ENCODE results near the gene CCDC7. TPM values are rescaled to one million over a fixed set of nuclear protein-coding genes. Genes with fewer than 3 reads are reported as not detected.
"Not testable (repeated sequence)": the region's sequence is repeated elsewhere in the genome, so short reads cannot be mapped to it uniquely, and the experiment has no call there.

Gene CCDC7
- total RNA-seq, 2 donors from 2014 or later, result 1.9 to 4.3 TPM

DNA sequence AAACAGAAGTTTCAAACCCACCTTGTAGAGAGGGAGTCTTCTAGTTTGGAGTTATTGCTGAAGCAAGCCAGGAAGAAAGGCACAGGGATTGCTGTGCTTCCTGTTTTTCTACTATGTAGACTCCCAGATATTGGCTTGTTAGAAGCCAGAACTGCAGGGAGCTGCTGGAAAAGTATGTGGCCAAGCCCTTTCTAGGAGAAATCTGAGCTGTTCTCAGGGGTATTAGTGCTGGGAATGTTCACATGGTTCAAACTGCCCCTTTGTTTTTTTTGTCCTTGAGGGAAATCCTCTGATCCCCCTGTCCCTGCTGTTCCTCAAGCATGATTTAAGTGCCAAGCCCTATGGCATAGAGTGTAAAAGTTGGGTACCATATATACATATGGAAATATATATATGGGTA, 184.0 kb downstream of the CCDC7 start:
- H3K27me3 ChIP-seq (ENCODE audit: control insufficient read depth, insufficient read depth, low read length, poor library complexity, severe bottlenecking), result no peaks in the 10 kb centered on the region
- H3K4me1 ChIP-seq (ENCODE audit: control insufficient read depth, insufficient read depth, low read length), result no peaks in the 10 kb centered on the region
- peak; percentile 50 for DNase-seq
- H3K27ac ChIP-seq (ENCODE audit: low read depth, low read length), result peak overlapping the region; percentile 25
- no peak overlapping the region for H3K4me3 ChIP-seq (ENCODE audit: low read length)
- Mint-ChIP-seq H3K36me3 (ENCODE audit: low read depth) (no peaks in the 10 kb centered on the region), H3K4me3 (no peak overlapping the region), H3K4me1 (no peaks in the 10 kb centered on the region), H3K9me3 (peaks cover 7% of the 10 kb centered on the region), H3K27ac (no peak overlapping the region), H3K27me3 (ENCODE audit: insufficient read depth) (no peaks in the 10 kb centered on the region)
- no peak overlapping the region for H3K9ac ChIP-seq (ENCODE audit: extremely low read depth, low read length, poor library complexity, severe bottlenecking)
- TF ChIP-seq, protein P1, sequence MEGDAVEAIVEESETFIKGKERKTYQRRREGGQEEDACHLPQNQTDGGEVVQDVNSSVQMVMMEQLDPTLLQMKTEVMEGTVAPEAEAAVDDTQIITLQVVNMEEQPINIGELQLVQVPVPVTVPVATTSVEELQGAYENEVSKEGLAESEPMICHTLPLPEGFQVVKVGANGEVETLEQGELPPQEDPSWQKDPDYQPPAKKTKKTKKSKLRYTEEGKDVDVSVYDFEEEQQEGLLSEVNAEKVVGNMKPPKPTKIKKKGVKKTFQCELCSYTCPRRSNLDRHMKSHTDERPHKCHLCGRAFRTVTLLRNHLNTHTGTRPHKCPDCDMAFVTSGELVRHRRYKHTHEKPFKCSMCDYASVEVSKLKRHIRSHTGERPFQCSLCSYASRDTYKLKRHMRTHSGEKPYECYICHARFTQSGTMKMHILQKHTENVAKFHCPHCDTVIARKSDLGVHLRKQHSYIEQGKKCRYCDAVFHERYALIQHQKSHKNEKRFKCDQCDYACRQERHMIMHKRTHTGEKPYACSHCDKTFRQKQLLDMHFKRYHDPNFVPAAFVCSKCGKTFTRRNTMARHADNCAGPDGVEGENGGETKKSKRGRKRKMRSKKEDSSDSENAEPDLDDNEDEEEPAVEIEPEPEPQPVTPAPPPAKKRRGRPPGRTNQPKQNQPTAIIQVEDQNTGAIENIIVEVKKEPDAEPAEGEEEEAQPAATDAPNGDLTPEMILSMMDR (conservative IDR thresholded peaks at IDR 0.05), result no peak
- no peaks in the 10 kb centered on the region for H3K36me3 ChIP-seq (ENCODE audit: control insufficient read depth, insufficient read depth, low read length)
- no peaks in the 10 kb centered on the region for H3K9me3 ChIP-seq (ENCODE audit: control insufficient read depth, low read length)

DNA sequence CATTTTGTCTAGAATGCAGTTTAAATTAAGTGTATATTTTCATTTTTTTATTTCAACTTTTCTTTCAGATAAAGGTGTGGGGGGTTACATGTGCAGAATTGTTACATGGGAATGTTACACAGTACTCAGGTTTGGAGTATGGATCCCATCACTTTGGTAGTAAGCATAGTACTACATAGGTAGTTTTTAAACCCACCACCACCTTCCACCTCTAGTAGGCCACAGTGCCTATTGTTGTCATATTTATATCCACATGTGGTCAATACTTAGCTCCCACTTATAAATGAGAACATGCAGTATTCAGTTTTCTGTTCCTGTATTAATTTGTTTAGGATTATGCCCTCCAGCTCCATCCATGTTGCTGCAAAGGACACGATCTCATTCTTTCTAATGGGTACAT, 200.6 kb downstream of the CCDC7 start:
- Mint-ChIP-seq H3K27me3 (ENCODE audit: insufficient read depth) (no peaks in the 10 kb centered on the region), H3K27ac (no peak overlapping the region), H3K36me3 (ENCODE audit: low read depth) (no peaks in the 10 kb centered on the region), H3K9me3 (peaks cover 52% of the 10 kb centered on the region), H3K4me1 (no peaks in the 10 kb centered on the region), H3K4me3 (no peak overlapping the region)
- no peaks in the 10 kb centered on the region for H3K27me3 ChIP-seq (ENCODE audit: control insufficient read depth, insufficient read depth, low read length, poor library complexity, severe bottlenecking)
- 89% methylated on average over 1 of the region's 1 CpG; no CpG with 5 or more reads in 1 of the 2 experiments for WGBS, 2 experiments (ENCODE audit: insufficient coverage in 1 of 2, insufficient read length in 1 of 2)
- no peaks in the 10 kb centered on the region for H3K4me1 ChIP-seq (ENCODE audit: control insufficient read depth, insufficient read depth, low read length)
- H3K9ac ChIP-seq (ENCODE audit: extremely low read depth, low read length, poor library complexity, severe bottlenecking), result no peak overlapping the region
- no peak overlapping the region for H3K4me3 ChIP-seq (ENCODE audit: low read length)
- H3K9me3 ChIP-seq (ENCODE audit: control insufficient read depth, low read length), result peaks cover 17% of the 10 kb centered on the region
- no peak for DNase-seq
- no peak overlapping the region for H3K27ac ChIP-seq (ENCODE audit: low read depth, low read length)
- no peaks in the 10 kb centered on the region for H3K36me3 ChIP-seq (ENCODE audit: control insufficient read depth, insufficient read depth, low read length)
- TF ChIP-seq, protein P1 (conservative IDR thresholded peaks at IDR 0.05), result no peak

GRCh38 chr10:32650246-32650655, 204.3 kb downstream of the CCDC7 start:
- H3K27ac Mint-ChIP-seq, result no peak overlapping the region

GRCh38 chr10:32657430-32657829, 211.5 kb downstream of the CCDC7 start:
- peaks cover 65% of the 10 kb centered on the region for H3K9me3 Mint-ChIP-seq

More at GRCh38 chr10:32650246-32650655, 204.3 kb downstream of the CCDC7 start:
- TF ChIP-seq, protein P1 (conservative IDR thresholded peaks at IDR 0.05), result peak; percentile 50
- Histone ChIP-seq H3K4me1 (ENCODE audit: control insufficient read depth, insufficient read depth, low read length) (no peaks in the 10 kb centered on the region), H3K4me3 (ENCODE audit: low read length) (no peak overlapping the region), H3K27ac (ENCODE audit: low read depth, low read length) (no peak overlapping the region), H3K27me3 (ENCODE audit: control insufficient read depth, insufficient read depth, low read length, poor library complexity, severe bottlenecking) (no peaks in the 10 kb centered on the region), H3K9me3 (ENCODE audit: control insufficient read depth, low read length) (peaks cover 12% of the 10 kb centered on the region), H3K9ac (ENCODE audit: extremely low read depth, low read length, poor library complexity, severe bottlenecking) (no peak overlapping the region), H3K36me3 (ENCODE audit: control insufficient read depth, insufficient read depth, low read length) (no peaks in the 10 kb centered on the region)
- Mint-ChIP-seq H3K36me3 (ENCODE audit: low read depth) (no peaks in the 10 kb centered on the region), H3K9me3 (peaks cover 49% of the 10 kb centered on the region), H3K27me3 (ENCODE audit: insufficient read depth) (no peaks in the 10 kb centered on the region), H3K4me3 (no peak overlapping the region), H3K4me1 (no peaks in the 10 kb centered on the region)
- WGBS, 2 experiments (ENCODE audit: insufficient coverage in 1 of 2, insufficient read length in 1 of 2), result 70% methylated on average over 1 of the region's 1 CpG; no CpG with 5 or more reads in 1 of the 2 experiments
- peak; percentile 42 for DNase-seq

More at GRCh38 chr10:32657430-32657829, 211.5 kb downstream of the CCDC7 start:
- H3K4me1 Mint-ChIP-seq; H3K4me1 ChIP-seq (ENCODE audit: control insufficient read depth, insufficient read depth, low read length); H3K4me3 Mint-ChIP-seq; H3K27me3 Mint-ChIP-seq (ENCODE audit: insufficient read depth); H3K36me3 ChIP-seq (ENCODE audit: control insufficient read depth, insufficient read depth, low read length); H3K9ac ChIP-seq (ENCODE audit: extremely low read depth, low read length, poor library complexity, severe bottlenecking); H3K27ac Mint-ChIP-seq; H3K36me3 Mint-ChIP-seq (ENCODE audit: low read depth); H3K4me3 ChIP-seq (ENCODE audit: low read length); DNase-seq; H3K27me3 ChIP-seq (ENCODE audit: control insufficient read depth, insufficient read depth, low read length, poor library complexity, severe bottlenecking); H3K27ac ChIP-seq (ENCODE audit: low read depth, low read length): not testable (repeated sequence)
- WGBS, 2 experiments (ENCODE audit: insufficient coverage in 1 of 2, insufficient read length in 1 of 2), result 36 to 41% methylated on average over 1 of the region's 1 CpG
- peaks cover 19% of the 10 kb centered on the region for H3K9me3 ChIP-seq (ENCODE audit: control insufficient read depth, low read length)

Data from endodermal cell (in vitro differentiated cells).